Mucosa of descending colon (tissue), 3 donors: Measurements from ENCODE around the gene JMJD1C. TPM values are rescaled to one million over a fixed set of nuclear protein-coding genes. Genes with fewer than 3 reads are reported as not detected.

Source experiments
- ATAC-seq: fragments of 200-7000 bp; cut with Tn5 transposase; one replicate; pipeline ENCODE4 v1.9.1; 2020; ENCODE audit warnings: mild to moderate bottlenecking, moderate library complexity
- DNase-seq, 3 donors: peaks; one replicate each; pipeline ENCODE4 v3.0.0-alpha.2; 2020
- H3K36me3 ChIP-seq: fragments of 200-600 bp; one replicate; pipeline ENCODE4 v1.8.0; 2021; ENCODE audit warnings: low read depth, mild to moderate bottlenecking
- H3K4me1 ChIP-seq: fragments of 200-600 bp; one replicate; pipeline ENCODE4 v1.8.0; 2021; ENCODE audit warnings: low read depth, mild to moderate bottlenecking
- H3K4me3 ChIP-seq: fragments of 200-600 bp; one replicate; pipeline ENCODE4 v1.8.0; 2021; ENCODE audit warnings: mild to moderate bottlenecking
- H3K9me3 ChIP-seq: fragments of 200-600 bp; one replicate; pipeline ENCODE4 v1.8.0; 2021; ENCODE audit warnings: mild to moderate bottlenecking
- CTCF ChIP-seq: fragments of 200-600 bp; IDR thresholded peaks from one replicate; pipeline ENCODE4 v1.8.0; 2022; ENCODE audit warnings: antibody characterized with exemption, mild to moderate bottlenecking
- intact Hi-C, 2 donors: fragments of 100-400 bp; cut with DNase I in 1 of 2; cut with micrococcal nuclease in 1 of 2; formaldehyde crosslinking; loops; one replicate each; pipeline versions ENCODE4 v1.11.0 to v1.11.1; 2022; cut with DNase I, micrococcal nuclease
- total RNA-seq, 3 donors: library from RNA; stranded (reverse); fragmentation: NEBNext Ultra II Directional in 2 of 3; extraction: Animal tissue kit (Norgen Biotek cat#: 25700) in 2 of 3; gene quantifications; one replicate each; pipeline versions ENCODE4 v1.2.1 to v1.2.4, GENCODE V29; 2021 to 2023
- donor health status: DM: no; HTN: no; CAD: no; lungs with moderate emphysema.
- donor health status: DM: no; HTN: no; CAD: no.
- donor health status: DM: no; HTN: yes; CAD: no.

Gene JMJD1C
- total RNA-seq, 3 donors from 2014 or later, result 54.1 to 83.8 (median 82.1) TPM

- Histone ChIP-seq H3K4me1 (peaks cover 20% of the 10 kb centered on the region), H3K4me3 (no peak overlapping the region), H3K9me3 (no peaks in the 10 kb centered on the region), H3K36me3 (no peaks in the 10 kb centered on the region)
- DNase-seq, result no peak
- ATAC-seq, result no peak
- no peak for TF ChIP-seq CTCF
- intact Hi-C loops, result no loop called here
These were observed 38.8 kb downstream of the JMJD1C start for GRCh38 chr10:63427013-63427412.

- no peak for TF ChIP-seq CTCF
- Histone ChIP-seq H3K9me3 (no peaks in the 10 kb centered on the region), H3K36me3 (no peaks in the 10 kb centered on the region), H3K4me3 (no peak overlapping the region), H3K4me1 (peaks cover 6% of the 10 kb centered on the region)
- DNase-seq, result no peak
- peak; percentile 25 for ATAC-seq
- intact Hi-C loops, result no loop called here
These were observed 40.3 kb downstream of the JMJD1C start for GRCh38 chr10:63425512-63425911.

- no peak for TF ChIP-seq CTCF
- intact Hi-C loops, result no loop called here
- H3K36me3 ChIP-seq, result no peaks in the 10 kb centered on the region
- H3K4me3 ChIP-seq, result no peak overlapping the region
- no peak for DNase-seq
- ATAC-seq, result no peak
- H3K4me1 ChIP-seq, result peaks cover 5% of the 10 kb centered on the region
- no peaks in the 10 kb centered on the region for H3K9me3 ChIP-seq
These were observed 41.2 kb downstream of the JMJD1C start for GRCh38 chr10:63424576-63424975.

GRCh38 chr10:63423494-63423893, 42.3 kb downstream of the JMJD1C start:
- no peak for TF ChIP-seq CTCF
- no peak for DNase-seq
- no peak for ATAC-seq
- intact Hi-C loops, result no loop called here
- H3K9me3 ChIP-seq, result no peaks in the 10 kb centered on the region
- no peak overlapping the region for H3K4me3 ChIP-seq
- peaks cover 5% of the 10 kb centered on the region for H3K4me1 ChIP-seq
- no peaks in the 10 kb centered on the region for H3K36me3 ChIP-seq

GRCh38 chr10:63421591-63421990, 44.2 kb downstream of the JMJD1C start:
- no peak for TF ChIP-seq CTCF
- Histone ChIP-seq H3K9me3 (no peaks in the 10 kb centered on the region), H3K4me3 (no peak overlapping the region), H3K4me1 (peaks cover 5% of the 10 kb centered on the region), H3K36me3 (no peaks in the 10 kb centered on the region)
- intact Hi-C loops, result no loop called here
- ATAC-seq (peak; percentile 67), DNase-seq (no peak)

GRCh38 chr10:63416376-63416775, 49.4 kb downstream of the JMJD1C start:
- intact Hi-C loops, result no loop called here
- ATAC-seq, result no peak
- no peaks in the 10 kb centered on the region for H3K36me3 ChIP-seq
- DNase-seq, result no peak
- H3K9me3 ChIP-seq, result no peaks in the 10 kb centered on the region
- H3K4me3 ChIP-seq, result no peak overlapping the region
- no peaks in the 10 kb centered on the region for H3K4me1 ChIP-seq
- no peak for TF ChIP-seq CTCF
